ENCODE measurements around the gene FRAS1. TPM values are rescaled to one million over a fixed set of nuclear protein-coding genes. Genes with fewer than 3 reads are reported as not detected.

Gene FRAS1
- total RNA-seq, 3 donors from 2014 or later: 4.9 to 7.5 (median 6.6) TPM

DNA sequence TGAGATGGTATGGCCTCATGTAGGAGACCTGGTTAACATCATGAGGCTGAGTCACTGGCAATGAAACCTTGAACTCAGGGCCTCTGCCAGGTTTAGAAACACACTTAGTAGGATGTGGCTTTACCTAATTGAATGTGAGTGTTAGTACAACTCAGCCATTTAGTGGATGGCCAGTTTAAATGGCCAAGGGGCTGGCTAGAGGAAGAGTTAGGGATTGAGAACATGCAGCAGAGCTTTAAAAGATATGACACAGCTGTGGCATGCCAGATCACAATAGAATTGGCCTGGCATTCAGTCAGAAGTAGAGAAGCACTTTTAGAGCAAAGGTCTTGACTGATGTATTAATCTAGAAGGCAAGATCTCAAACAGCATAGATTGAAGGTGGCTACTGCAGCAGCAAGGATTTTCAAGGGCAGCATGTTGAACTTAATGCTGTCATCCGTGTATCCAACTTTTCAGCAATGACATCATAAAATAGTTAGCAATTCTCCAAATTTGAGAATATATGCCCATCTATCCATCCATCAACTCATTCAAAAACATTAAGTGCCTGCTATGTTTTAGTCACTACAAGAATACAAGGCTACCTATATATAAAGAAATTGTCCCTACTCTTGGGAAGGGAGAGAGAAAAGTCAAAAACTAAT is 170.4 kb downstream of the FRAS1 start:
- H3K27ac ChIP-seq: no peak overlapping the region
- TF ChIP-seq, protein P1, sequence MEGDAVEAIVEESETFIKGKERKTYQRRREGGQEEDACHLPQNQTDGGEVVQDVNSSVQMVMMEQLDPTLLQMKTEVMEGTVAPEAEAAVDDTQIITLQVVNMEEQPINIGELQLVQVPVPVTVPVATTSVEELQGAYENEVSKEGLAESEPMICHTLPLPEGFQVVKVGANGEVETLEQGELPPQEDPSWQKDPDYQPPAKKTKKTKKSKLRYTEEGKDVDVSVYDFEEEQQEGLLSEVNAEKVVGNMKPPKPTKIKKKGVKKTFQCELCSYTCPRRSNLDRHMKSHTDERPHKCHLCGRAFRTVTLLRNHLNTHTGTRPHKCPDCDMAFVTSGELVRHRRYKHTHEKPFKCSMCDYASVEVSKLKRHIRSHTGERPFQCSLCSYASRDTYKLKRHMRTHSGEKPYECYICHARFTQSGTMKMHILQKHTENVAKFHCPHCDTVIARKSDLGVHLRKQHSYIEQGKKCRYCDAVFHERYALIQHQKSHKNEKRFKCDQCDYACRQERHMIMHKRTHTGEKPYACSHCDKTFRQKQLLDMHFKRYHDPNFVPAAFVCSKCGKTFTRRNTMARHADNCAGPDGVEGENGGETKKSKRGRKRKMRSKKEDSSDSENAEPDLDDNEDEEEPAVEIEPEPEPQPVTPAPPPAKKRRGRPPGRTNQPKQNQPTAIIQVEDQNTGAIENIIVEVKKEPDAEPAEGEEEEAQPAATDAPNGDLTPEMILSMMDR (IDR thresholded peaks at IDR 0.05): no peak
- TF ChIP-seq POLR2A (IDR thresholded peaks at IDR 0.05): no peak
- no peak for TF ChIP-seq POLR2AphosphoS5 (IDR thresholded peaks at IDR 0.05)
- H3K4me1 ChIP-seq: no peaks in the 10 kb centered on the region
- intact Hi-C loops (cut with DNase I; ENCODE audit: low total_unique reads): no loop called here
- no peak for DNase-seq (ENCODE audit: low spot score in 2 of 2)
- peaks cover 0 to 10% of the 10 kb centered on the region in 2 donors for H3K9me3 ChIP-seq
- H3K36me3 ChIP-seq: no peaks in the 10 kb centered on the region
- H3K4me3 ChIP-seq: no peak overlapping the region
- no peaks in the 10 kb centered on the region for H3K27me3 ChIP-seq

DNA sequence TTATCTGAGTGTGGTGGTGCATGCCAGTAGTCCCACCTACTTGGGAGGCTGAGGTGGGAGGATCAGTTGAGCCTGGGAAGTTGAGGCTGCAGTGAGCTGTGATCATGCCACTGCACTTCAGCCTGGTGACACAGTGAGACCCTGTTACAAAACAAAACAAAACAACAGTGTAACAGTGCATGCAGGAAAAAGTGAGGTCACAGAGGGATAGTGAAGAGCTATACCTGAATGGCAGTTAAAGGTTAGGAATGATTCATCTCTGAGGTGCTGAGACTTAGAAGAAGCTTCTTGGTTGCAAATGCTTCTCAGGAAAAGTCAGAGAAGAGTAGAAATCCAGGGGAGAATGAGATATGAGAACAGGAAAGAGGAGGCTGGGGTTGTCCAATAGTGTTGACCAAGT is 178.7 kb downstream of the FRAS1 start:
- H3K27me3 ChIP-seq: no peaks in the 10 kb centered on the region
- H3K4me3 ChIP-seq: no peak overlapping the region
- no peaks in the 10 kb centered on the region for H3K9me3 ChIP-seq
- no peaks in the 10 kb centered on the region for H3K4me1 ChIP-seq
- H3K36me3 ChIP-seq: no peaks in the 10 kb centered on the region
- TF ChIP-seq POLR2A (IDR thresholded peaks at IDR 0.05): no peak
- no peak for TF ChIP-seq POLR2AphosphoS5 (IDR thresholded peaks at IDR 0.05)
- TF ChIP-seq, protein P1 (IDR thresholded peaks at IDR 0.05): no peak
- DNase-seq (ENCODE audit: low spot score in 2 of 2): no peak
- intact Hi-C loops (cut with DNase I; ENCODE audit: low total_unique reads): no loop called here
- H3K27ac ChIP-seq: no peak overlapping the region

DNA sequence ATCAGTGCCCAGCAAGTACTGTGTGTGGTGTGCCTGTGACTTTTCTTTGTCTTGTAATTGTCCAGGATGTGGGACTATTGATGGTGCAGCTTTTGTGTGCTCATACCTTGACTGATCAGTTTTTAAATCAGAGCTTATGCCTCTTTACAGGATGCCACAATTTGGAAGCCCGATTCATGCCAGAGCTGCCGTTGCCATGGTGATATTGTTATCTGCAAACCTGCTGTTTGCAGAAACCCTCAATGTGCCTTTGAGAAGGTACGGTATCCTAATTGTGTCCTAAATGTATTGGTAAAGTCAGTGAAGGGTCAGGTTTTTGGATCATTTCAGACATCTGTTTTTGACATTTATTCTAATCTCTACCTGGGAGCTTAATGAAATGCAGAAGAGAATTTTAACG is 180.2 kb downstream of the FRAS1 start:
- TF ChIP-seq POLR2AphosphoS5 (IDR thresholded peaks at IDR 0.05): no peak
- no peak for DNase-seq (ENCODE audit: low spot score in 2 of 2)
- Histone ChIP-seq H3K27ac (no peak overlapping the region), H3K9me3 (no peaks in the 10 kb centered on the region), H3K27me3 (no peaks in the 10 kb centered on the region), H3K4me3 (no peak overlapping the region), H3K4me1 (no peaks in the 10 kb centered on the region), H3K36me3 (no peaks in the 10 kb centered on the region)
- intact Hi-C loops (cut with DNase I; ENCODE audit: low total_unique reads): no loop called here

DNA sequence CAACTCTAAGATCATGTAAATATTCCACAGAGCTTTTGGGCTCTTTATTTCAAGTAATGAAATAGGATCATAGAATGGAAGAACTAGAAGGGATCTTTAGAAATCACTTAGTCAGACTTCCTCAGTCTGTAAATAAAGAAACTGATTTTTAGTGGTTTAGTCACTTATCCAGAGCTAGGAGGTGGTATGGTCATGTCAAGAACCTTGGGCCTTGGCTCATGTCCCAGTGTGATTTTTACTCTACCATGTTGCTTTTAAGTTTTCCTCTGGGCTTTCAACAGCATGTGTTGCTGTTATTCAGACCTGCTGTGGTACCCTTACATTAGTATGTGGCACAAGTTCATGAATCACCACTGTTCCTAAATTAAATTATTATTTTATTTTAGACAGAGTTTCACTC is 184.9 kb downstream of the FRAS1 start:
- H3K4me1 ChIP-seq: no peaks in the 10 kb centered on the region
- H3K36me3 ChIP-seq: no peaks in the 10 kb centered on the region
- H3K9me3 ChIP-seq: no peaks in the 10 kb centered on the region
- H3K4me3 ChIP-seq: no peak overlapping the region
- no peaks in the 10 kb centered on the region for H3K27me3 ChIP-seq
- no peak for DNase-seq (ENCODE audit: low spot score in 2 of 2)
- TF ChIP-seq POLR2AphosphoS5 (IDR thresholded peaks at IDR 0.05): no peak
- H3K27ac ChIP-seq: no peak overlapping the region
- intact Hi-C loops (cut with DNase I; ENCODE audit: low total_unique reads): no loop called here

DNA sequence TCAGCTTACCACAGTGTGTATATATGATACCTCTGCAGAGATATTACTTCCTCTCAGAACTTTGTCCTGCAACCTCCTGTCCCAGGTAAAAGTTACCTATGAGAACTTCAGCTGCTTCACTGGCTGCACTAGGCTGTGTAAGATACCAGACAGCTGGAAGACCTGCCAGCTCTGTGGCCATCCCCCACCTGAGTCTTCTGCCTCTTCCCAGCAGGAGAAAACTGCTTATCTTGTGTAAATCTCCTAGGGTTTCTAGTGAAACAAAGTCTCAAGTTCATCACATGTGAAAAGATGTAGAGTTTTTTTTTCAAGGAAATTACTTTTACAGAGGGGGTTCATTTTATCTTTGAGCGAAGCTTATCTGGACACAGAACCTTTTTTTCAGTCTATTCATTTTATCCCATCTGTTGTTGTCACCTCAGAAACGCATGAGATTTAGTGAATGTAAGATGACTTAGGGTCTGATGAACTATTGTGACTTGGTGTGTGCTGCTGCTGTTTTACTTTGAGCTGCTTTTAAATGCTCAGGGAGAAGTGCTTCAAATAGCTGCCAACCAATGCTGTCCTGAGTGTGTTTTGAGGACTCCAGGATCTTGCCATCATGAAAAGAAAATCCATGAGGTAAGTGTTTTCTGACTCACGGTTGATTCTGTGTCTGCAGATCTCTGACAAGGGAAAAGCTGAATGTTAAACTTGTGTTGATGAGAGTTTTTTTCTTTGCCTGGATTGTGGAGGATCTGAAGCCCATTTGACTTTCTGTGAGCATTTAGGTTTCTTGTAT is 187.8 kb downstream of the FRAS1 start:
- Histone ChIP-seq H3K4me3 (no peak overlapping the region), H3K4me1 (no peaks in the 10 kb centered on the region), H3K27ac (no peak overlapping the region), H3K36me3 (no peaks in the 10 kb centered on the region), H3K27me3 (no peaks in the 10 kb centered on the region), H3K9me3 (no peaks in the 10 kb centered on the region)
- TF ChIP-seq, protein P1 (IDR thresholded peaks at IDR 0.05): no peak
- TF ChIP-seq POLR2AphosphoS5 (IDR thresholded peaks at IDR 0.05) (no peak), POLR2A (IDR thresholded peaks at IDR 0.05) (no peak)
- intact Hi-C loops (cut with DNase I; ENCODE audit: low total_unique reads): no loop called here
- no peak for DNase-seq (ENCODE audit: low spot score in 2 of 2)

DNA sequence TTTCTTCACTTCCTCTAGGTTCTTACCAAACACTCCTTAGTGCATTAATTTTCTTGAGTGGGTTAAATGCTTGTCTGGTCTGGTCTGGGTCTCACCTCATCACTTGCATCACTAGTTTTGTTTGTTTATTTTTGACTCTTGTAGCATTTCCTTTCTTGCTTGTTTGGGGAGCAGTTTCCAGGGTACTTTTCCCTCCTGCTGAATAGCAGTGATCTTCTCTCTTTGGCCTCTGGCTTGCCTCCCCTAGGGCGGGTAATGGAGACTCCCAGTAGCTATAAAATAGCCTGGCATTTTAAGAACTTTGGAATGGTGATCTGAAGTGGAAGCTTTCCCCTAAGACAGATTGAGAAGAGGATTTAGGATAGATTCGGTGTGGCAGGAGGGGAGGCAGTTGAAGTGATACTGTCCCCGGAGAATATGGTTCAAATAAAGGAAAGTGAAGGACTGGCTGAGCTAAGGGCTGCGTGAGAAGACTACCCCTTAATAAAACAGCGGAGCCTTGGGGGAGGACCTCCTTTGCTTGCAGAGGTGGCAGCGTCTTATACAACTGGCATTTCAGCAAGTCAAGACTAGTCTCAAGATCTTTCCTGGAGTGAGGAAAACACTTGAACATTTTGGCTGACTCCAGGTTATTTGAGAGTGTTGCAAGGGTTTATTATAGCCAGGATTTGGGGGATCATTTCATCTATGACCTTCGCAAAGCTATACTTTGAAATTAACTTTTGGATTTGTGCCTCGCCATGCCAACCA is 190.6 kb downstream of the FRAS1 start:
- DNase-seq (ENCODE audit: low spot score in 2 of 2): no peak
- Histone ChIP-seq H3K27ac (no peak overlapping the region), H3K4me1 (no peaks in the 10 kb centered on the region), H3K4me3 (no peak overlapping the region), H3K27me3 (no peaks in the 10 kb centered on the region), H3K9me3 (peaks cover 0 to 8% of the 10 kb centered on the region in 2 donors), H3K36me3 (no peaks in the 10 kb centered on the region)
- intact Hi-C loops (cut with DNase I; ENCODE audit: low total_unique reads): no loop called here
- TF ChIP-seq POLR2AphosphoS5 (IDR thresholded peaks at IDR 0.05) (no peak), POLR2A (IDR thresholded peaks at IDR 0.05) (no peak)
- TF ChIP-seq, protein P1 (IDR thresholded peaks at IDR 0.05): no peak

All from breast epithelium (tissue), 4 donors.